GM12872 (cell line): ENCODE data around the gene HPCAL1.

ENCODE experiments used
- TF ChIP-seq, protein P1 (sequence below): IDR thresholded peaks from 3 replicates; pipeline ENCODE4 v1.5.1; 2011; ENCODE audit warnings: low read depth, mild to moderate bottlenecking, low read length, moderate library complexity; ENCODE audit not compliant: insufficient read depth

Gene HPCAL1

DNA sequence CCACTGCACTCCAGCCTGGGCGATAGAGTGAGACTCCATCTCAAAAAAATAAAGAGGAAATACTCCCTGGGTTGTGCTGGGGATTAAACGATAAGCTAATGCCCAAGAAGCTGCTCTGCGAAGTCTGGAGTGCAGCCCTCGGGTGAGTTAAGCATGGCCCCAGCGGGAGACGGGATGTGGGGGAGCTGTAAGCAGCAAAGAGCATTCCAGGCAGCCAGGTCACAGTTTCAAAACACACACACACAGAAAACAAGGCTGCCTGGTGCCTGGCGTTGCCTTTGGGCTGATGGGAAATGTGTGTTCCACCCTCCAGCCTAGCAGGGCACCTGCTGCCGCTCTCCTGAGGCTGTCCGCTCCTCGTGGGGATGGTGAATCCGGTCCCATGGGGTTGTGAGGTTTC lies 121.3 kb downstream of the HPCAL1 start:
- TF ChIP-seq, protein P1, sequence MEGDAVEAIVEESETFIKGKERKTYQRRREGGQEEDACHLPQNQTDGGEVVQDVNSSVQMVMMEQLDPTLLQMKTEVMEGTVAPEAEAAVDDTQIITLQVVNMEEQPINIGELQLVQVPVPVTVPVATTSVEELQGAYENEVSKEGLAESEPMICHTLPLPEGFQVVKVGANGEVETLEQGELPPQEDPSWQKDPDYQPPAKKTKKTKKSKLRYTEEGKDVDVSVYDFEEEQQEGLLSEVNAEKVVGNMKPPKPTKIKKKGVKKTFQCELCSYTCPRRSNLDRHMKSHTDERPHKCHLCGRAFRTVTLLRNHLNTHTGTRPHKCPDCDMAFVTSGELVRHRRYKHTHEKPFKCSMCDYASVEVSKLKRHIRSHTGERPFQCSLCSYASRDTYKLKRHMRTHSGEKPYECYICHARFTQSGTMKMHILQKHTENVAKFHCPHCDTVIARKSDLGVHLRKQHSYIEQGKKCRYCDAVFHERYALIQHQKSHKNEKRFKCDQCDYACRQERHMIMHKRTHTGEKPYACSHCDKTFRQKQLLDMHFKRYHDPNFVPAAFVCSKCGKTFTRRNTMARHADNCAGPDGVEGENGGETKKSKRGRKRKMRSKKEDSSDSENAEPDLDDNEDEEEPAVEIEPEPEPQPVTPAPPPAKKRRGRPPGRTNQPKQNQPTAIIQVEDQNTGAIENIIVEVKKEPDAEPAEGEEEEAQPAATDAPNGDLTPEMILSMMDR = no peak

DNA sequence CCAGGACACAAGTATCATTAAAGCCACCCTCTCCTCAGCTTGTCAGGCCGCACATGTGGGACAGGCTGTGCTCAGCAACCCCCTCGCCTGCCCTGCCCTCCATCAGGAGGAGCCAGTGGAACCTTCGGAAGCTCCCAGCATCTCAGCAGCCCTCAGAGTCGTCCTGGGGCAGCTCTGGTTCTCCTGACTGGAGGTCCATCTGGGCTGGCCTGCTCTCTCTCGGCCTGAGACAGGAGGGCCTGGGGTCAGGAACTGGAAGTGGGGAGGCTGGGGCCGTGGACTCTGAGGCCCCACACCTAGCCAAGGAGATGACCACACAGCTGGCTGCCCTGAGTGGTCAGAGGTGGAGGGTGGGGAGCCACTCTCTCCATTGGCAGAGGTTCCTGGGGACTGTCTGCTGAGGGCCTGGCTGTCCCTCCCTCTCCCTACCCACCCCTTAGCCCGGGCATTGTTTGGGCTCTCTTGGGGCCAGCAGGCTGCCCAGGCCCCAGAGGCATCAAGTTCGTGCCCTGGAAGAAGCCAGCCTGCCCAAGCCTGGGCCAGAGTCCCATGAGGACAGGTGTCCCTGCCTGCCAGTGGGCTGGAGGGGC lies 122.3 kb downstream of the HPCAL1 start:
- TF ChIP-seq, protein P1 = no peak

GRCh38 chr2:10425699-10426098 lies 123.0 kb downstream of the HPCAL1 start:
- TF ChIP-seq, protein P1 = no peak

GRCh38 chr2:10426726-10427617 lies 124.3 kb downstream of the HPCAL1 start:
- TF ChIP-seq, protein P1 = no peak

GRCh38 chr2:10427618-10427949 lies 124.9 kb downstream of the HPCAL1 start:
- TF ChIP-seq, protein P1 = no peak

GRCh38 chr2:10428355-10428754 lies 125.7 kb downstream of the HPCAL1 start:
- TF ChIP-seq, protein P1 = no peak

DNA sequence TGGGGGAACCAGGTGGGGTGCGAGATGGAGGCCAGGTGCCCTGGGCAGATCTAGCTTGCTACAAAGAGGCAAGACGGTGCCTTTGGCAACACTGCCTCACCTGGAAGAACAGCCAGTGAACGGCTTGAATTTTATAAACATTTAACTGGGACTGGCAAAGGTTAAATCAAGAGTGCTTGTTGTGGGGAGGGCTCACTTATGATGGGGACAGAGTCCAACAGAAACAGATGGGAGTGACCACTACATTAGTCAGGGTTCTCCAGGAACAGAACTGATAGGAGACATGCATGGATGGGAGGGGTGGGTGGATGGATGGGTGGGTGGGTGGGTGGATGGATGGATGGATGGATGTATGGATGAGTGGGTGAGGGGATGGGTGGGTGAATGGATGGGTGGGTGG lies 126.2 kb downstream of the HPCAL1 start:
- TF ChIP-seq, protein P1 = no peak
